ENCODE measurements around the gene TMEM229A. TPM values are rescaled to one million over a fixed set of nuclear protein-coding genes. Genes with fewer than 3 reads are reported as not detected.
"Not testable (repeated sequence)": the region's sequence is repeated elsewhere in the genome, so short reads cannot be mapped to it uniquely, and the experiment has no call there.

Gene TMEM229A
- total and polyA plus RNA-seq, 2 donors (not counting 3 experiments of a cell fraction or from before 2014, with no cell fraction given) = not detected

- Histone ChIP-seq H4K20me1 (replicated peaks; ENCODE audit: control insufficient read depth, extremely low read depth, insufficient read depth, low read length) (no peaks in the 10 kb centered on the region), H3K79me2 (ENCODE audit: control insufficient read depth, insufficient read depth, low read length) (no peaks in the 10 kb centered on the region), H3K9me1 (replicated peaks; ENCODE audit: control insufficient read depth, extremely low read depth, insufficient read depth, low read length) (no peaks in the 10 kb centered on the region), H3K9me3 (replicated peaks; ENCODE audit: control insufficient read depth, insufficient read depth, low read length) (no peaks in the 10 kb centered on the region), H3K4me1 (ENCODE audit: control insufficient read depth, extremely low read depth, insufficient read depth, low read length) (peaks cover 6% of the 10 kb centered on the region), H3K27ac (ENCODE audit: insufficient read depth, low read depth, low read length) (no peak overlapping the region), H3K27me3 (ENCODE audit: control insufficient read depth in 2 of 2, insufficient read depth in 2 of 2, low read length in 2 of 2) (peaks cover 22 to 31% of the 10 kb centered on the region in 2 experiments), H3K36me3 (ENCODE audit: control insufficient read depth in 2 of 2, extremely low read depth in 1 of 2, insufficient read depth in 2 of 2, low read length in 2 of 2) (no peaks in the 10 kb centered on the region), H3K4me2 (ENCODE audit: insufficient read depth, low read length) (no peak overlapping the region), H2AFZ (ENCODE audit: low read depth, low read length) (no peak overlapping the region), H3K9ac (replicated peaks; ENCODE audit: extremely low read depth, insufficient read depth, low read length) (no peak overlapping the region), H3K4me3 (replicated peaks in 1 of 3; ENCODE audit: insufficient read depth in 1 of 3, low read depth in 1 of 3, low read length in 3 of 3) (no peak overlapping the region)
- POLR2A ChIA-PET = no interaction called here
- BruUV-seq (replicated peaks) = no TSS peak
- CTCF ChIA-PET = interaction anchor here (1.0 to 1.1 kb wide), 2 partner anchors 13 to 74 kb away, joined by 3 to 4 read pairs; no protein-coding TSS in a partner anchor
- FAIRE-seq (no peak), DNase-seq (ENCODE audit: low read depth, low spot score) (no peak)
- intact Hi-C loops (cut with micrococcal nuclease) (no loop called here), dilution Hi-C loops (cut with MboI; ENCODE audit: extremely low pct_ligation_motif_present, low sequenced_read_pairs) (no loop called here)
- TF ChIP-seq EZH2 (IDR thresholded peaks at IDR 0.05; ENCODE audit: borderline replicate concordance, low read depth, low read length, severe bottlenecking) (no peak), GATA2 (IDR thresholded peaks at IDR 0.05; ENCODE audit: insufficient read depth, insufficient read length, low read depth, low read length) (no peak), POLR2A (IDR thresholded peaks at IDR 0.05; ENCODE audit: low read depth, low read length) (no peak), MYC (IDR thresholded peaks at IDR 0.05; ENCODE audit: low read depth, low read length) (no peak), FOS (IDR thresholded peaks at IDR 0.05; ENCODE audit: borderline replicate concordance, insufficient read depth, low read length) (no peak), JUN (IDR thresholded peaks at IDR 0.05; ENCODE audit: borderline replicate concordance, insufficient read depth, insufficient read length, low read depth) (no peak), POLR2AphosphoS5 (IDR thresholded peaks at IDR 0.05; ENCODE audit: insufficient read depth, low read depth, low read length) (no peak)
- TF ChIP-seq, protein P1, sequence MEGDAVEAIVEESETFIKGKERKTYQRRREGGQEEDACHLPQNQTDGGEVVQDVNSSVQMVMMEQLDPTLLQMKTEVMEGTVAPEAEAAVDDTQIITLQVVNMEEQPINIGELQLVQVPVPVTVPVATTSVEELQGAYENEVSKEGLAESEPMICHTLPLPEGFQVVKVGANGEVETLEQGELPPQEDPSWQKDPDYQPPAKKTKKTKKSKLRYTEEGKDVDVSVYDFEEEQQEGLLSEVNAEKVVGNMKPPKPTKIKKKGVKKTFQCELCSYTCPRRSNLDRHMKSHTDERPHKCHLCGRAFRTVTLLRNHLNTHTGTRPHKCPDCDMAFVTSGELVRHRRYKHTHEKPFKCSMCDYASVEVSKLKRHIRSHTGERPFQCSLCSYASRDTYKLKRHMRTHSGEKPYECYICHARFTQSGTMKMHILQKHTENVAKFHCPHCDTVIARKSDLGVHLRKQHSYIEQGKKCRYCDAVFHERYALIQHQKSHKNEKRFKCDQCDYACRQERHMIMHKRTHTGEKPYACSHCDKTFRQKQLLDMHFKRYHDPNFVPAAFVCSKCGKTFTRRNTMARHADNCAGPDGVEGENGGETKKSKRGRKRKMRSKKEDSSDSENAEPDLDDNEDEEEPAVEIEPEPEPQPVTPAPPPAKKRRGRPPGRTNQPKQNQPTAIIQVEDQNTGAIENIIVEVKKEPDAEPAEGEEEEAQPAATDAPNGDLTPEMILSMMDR (IDR thresholded peaks at IDR 0.05; ENCODE audit: extremely low read depth in 1 of 2, insufficient read depth in 1 of 2, low read depth in 1 of 2, low read length in 2 of 2) = no peak
- TF ChIP-seq, protein P2, sequence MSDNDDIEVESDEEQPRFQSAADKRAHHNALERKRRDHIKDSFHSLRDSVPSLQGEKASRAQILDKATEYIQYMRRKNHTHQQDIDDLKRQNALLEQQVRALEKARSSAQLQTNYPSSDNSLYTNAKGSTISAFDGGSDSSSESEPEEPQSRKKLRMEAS (IDR thresholded peaks at IDR 0.05; ENCODE audit: insufficient read depth, insufficient read length) = no peak
These were observed 5.6 kb downstream of the TMEM229A start for GRCh38 chr7:124027236-124027635.

DNA sequence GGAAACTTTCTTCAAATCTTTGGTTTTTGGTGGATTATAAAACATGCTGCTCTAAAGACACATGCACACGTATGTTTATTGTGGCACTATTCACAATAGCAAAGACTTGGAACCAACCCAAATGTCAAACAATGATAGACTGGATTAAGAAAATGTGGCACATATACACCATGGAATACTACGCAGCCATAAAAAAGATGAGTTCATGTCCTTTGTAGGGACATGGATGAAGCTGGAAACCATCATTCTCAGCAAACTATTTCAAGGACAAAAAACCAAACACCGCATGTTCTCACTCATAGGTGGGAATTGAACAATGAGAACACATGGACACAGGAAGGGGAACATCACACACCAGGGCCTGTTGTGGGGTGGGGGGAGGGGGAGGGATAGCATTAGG lies 8.5 kb downstream of the TMEM229A start:
- H3K36me3 ChIP-seq (ENCODE audit: control insufficient read depth in 2 of 2, extremely low read depth in 1 of 2, insufficient read depth in 2 of 2, low read length in 2 of 2); H3K27me3 ChIP-seq (ENCODE audit: control insufficient read depth in 2 of 2, insufficient read depth in 2 of 2, low read length in 2 of 2); H3K4me1 ChIP-seq (ENCODE audit: control insufficient read depth, extremely low read depth, insufficient read depth, low read length); POLR2A ChIA-PET; H3K27ac ChIP-seq (ENCODE audit: insufficient read depth, low read depth, low read length); H3K9me1 ChIP-seq (replicated peaks; ENCODE audit: control insufficient read depth, extremely low read depth, insufficient read depth, low read length); DNase-seq (ENCODE audit: low read depth, low spot score); dilution Hi-C loops (cut with MboI; ENCODE audit: extremely low pct_ligation_motif_present, low sequenced_read_pairs); CTCF ChIA-PET; H3K9ac ChIP-seq (replicated peaks; ENCODE audit: extremely low read depth, insufficient read depth, low read length); H3K4me2 ChIP-seq (ENCODE audit: insufficient read depth, low read length); H3K4me3 ChIP-seq (replicated peaks in 1 of 3; ENCODE audit: insufficient read depth in 1 of 3, low read depth in 1 of 3, low read length in 3 of 3); H4K20me1 ChIP-seq (replicated peaks; ENCODE audit: control insufficient read depth, extremely low read depth, insufficient read depth, low read length); intact Hi-C loops (cut with micrococcal nuclease); H3K79me2 ChIP-seq (ENCODE audit: control insufficient read depth, insufficient read depth, low read length); FAIRE-seq; BruUV-seq (replicated peaks); H3K9me3 ChIP-seq (replicated peaks; ENCODE audit: control insufficient read depth, insufficient read depth, low read length); H2AFZ ChIP-seq (ENCODE audit: low read depth, low read length): not testable (repeated sequence)
